ENCODE data around the gene EXOC2.

GRCh38 chr6:733431-734219, 40.7 kb upstream of the EXOC2 start:
- TF ChIP-seq, protein P1, sequence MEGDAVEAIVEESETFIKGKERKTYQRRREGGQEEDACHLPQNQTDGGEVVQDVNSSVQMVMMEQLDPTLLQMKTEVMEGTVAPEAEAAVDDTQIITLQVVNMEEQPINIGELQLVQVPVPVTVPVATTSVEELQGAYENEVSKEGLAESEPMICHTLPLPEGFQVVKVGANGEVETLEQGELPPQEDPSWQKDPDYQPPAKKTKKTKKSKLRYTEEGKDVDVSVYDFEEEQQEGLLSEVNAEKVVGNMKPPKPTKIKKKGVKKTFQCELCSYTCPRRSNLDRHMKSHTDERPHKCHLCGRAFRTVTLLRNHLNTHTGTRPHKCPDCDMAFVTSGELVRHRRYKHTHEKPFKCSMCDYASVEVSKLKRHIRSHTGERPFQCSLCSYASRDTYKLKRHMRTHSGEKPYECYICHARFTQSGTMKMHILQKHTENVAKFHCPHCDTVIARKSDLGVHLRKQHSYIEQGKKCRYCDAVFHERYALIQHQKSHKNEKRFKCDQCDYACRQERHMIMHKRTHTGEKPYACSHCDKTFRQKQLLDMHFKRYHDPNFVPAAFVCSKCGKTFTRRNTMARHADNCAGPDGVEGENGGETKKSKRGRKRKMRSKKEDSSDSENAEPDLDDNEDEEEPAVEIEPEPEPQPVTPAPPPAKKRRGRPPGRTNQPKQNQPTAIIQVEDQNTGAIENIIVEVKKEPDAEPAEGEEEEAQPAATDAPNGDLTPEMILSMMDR (IDR thresholded peaks at IDR 0.05; ENCODE audit: low read length): no peak
- TF ChIP-seq EZH2 (IDR thresholded peaks at IDR 0.05; ENCODE audit: borderline replicate concordance, low read length): no peak

Measured in OCI-LY1 (cell line).